Measurements from ENCODE around the gene RAPGEF5.

Gene RAPGEF5

GRCh38 chr7:22278660-22279059 is 78.3 kb downstream of the RAPGEF5 start:
- H3K4me3 ChIP-seq (ENCODE audit: low read depth, low read length) = no peak overlapping the region

DNA sequence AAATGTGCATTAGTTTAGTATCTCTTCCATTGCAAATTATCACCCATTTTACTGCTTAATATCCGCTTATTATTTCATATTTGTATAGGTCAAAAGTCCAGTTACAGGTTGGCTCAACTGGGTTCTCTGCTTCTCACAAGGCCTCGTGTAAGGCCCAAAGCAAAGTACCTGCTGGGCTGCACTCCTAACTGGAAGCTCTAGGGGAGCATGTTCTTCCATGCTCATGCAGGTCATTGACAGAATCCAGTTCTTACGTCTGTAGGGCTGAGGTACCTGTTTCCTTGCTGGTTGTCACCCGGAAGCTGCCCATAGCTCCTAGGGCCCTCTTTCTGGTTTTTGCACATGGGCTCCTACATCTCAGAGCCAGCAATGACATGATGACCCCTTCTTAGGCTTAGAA is 79.6 kb downstream of the RAPGEF5 start:
- no peak for DNase-seq (ENCODE audit: low read depth)
- H3K4me3 ChIP-seq (ENCODE audit: low read depth, low read length) = no peak overlapping the region

More at GRCh38 chr7:22278660-22279059, 78.3 kb downstream of the RAPGEF5 start:
- no peak for DNase-seq (ENCODE audit: low read depth)

DNA sequence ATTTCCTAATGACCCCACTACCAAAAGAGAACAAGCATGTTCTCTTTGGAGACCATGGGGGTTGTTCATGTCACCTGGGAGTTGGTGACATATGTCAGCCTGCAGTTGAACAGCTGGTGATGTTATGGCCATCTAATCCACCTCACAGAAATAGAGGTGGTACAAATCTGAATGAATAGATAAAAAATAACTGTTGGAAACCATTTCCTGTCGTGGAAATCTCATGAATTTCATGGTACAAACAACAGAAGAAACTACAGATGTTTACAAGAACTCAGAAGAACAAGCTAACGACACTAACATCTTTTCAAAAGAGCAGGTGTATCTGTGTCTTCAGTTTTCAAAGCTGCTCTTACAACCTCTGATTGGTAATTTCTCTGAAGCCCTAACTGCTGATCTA is 81.3 kb downstream of the RAPGEF5 start:
- no peak for DNase-seq (ENCODE audit: low read depth)
- H3K4me3 ChIP-seq (ENCODE audit: low read depth, low read length) = no peak overlapping the region

DNA sequence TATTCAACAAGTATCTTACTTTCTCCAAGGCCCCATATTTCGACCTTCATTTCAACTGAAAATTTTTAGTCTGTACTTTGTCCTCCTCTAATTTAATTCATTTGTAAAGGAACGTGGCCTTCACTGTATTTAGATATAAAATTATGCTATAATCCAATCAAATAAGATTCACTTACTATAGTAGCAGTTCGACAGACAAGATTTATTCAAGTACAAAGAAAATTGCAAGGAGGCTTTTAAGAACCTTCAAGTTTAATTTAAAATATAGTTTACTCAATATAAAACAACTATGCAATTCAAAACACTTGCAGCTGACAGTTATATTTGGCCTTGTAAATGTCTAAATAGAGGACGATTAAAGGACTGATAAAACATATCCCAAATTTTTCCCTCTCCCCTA is 85.6 kb downstream of the RAPGEF5 start:
- H3K4me3 ChIP-seq (ENCODE audit: low read depth, low read length) = no peak overlapping the region
- DNase-seq (ENCODE audit: low read depth) = no peak

DNA sequence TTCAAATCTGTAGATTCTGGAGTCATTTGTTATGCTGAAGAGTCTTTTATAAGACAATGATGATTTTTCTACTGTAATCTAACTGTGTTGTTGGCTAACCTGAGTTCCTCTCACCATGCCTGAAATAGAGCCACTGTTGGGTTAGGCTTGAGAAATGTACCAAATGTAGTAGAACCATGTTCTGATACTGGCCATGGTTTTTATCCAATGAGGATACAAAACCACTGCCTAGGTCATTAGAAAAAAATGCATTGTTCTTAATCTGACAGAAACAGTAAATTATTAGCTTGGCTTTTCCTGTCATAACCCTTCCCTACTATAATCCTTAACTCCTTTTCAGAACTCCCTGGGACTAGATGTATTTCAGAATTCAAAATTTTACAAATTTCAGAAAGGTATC is 86.6 kb downstream of the RAPGEF5 start:
- no peak overlapping the region for H3K4me3 ChIP-seq (ENCODE audit: low read depth, low read length)
- DNase-seq (ENCODE audit: low read depth) = no peak

DNA sequence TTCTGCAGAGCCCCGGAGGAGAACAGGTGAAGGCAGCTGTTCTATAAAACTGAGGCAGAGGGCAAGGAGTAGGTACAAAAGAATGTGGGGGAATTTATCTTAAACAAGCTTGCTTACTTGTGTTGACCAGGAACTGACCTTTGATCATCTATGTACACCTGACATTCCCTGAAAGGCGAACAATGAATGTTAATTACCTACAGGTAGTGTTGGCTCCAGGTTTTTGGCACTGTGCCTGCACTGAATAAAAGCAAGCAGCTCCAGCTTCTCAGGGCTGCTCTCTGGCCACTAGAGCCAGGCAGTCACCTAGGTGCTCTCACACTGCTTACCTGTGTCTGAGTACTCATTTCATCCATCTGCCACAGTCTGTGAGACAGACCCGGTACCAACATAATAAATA is 87.0 kb downstream of the RAPGEF5 start:
- DNase-seq (ENCODE audit: low read depth) = no peak
- H3K4me3 ChIP-seq (ENCODE audit: low read depth, low read length) = no peak overlapping the region

DNA sequence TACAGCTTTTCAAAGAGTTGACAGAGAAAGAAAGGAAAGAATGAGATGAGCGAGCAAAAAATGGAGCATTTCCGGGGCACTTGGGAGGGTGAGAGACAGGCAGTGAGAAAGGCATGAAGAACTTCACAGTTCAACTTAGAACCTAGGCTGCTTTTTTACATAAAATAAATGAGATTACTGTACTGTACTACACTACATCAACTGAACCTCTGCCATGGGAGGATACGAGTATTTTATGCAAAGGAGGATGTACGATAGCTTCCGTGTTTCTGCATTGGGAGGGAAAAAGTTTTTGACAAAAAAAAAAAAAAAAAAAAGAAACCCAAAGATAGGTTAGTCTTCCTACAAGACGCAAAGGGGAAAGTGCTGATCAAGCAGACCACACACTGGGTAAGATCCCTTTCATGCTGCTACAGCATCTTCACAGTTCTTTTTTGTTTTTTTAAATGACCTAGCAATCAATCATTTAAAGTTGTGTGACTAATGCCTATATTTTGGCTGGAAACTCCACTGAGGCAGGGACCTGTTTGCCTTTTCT is 88.0 kb downstream of the RAPGEF5 start:
- H3K4me3 ChIP-seq (ENCODE audit: low read depth, low read length) = no peak overlapping the region
- DNase-seq (ENCODE audit: low read depth) = no peak

GRCh38 chr7:22267930-22268615 is 88.9 kb downstream of the RAPGEF5 start:
- DNase-seq (ENCODE audit: low read depth) = no peak
- no peak overlapping the region for H3K4me3 ChIP-seq (ENCODE audit: low read depth, low read length)

DNA sequence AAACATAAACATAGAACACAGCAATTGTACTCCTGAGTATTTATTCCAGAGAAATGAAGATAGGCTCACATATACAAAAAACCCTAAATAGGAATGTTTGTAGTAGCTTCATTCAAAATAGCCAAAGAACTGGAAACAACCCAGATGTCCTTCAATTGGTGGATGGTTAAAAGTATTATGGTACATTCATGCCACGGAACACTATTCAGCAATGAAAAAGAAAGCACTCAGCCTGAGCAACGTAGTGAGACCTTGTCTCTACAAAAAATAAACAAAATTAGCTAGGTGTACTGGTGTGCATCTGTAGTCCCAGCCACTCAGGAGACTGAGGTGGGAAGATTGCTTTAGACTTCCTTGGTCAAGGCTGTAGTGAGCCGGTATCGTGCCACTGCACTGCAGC is 94.4 kb downstream of the RAPGEF5 start:
- no peak overlapping the region for H3K4me3 ChIP-seq (ENCODE audit: low read depth, low read length)
- no peak for DNase-seq (ENCODE audit: low read depth)

DNA sequence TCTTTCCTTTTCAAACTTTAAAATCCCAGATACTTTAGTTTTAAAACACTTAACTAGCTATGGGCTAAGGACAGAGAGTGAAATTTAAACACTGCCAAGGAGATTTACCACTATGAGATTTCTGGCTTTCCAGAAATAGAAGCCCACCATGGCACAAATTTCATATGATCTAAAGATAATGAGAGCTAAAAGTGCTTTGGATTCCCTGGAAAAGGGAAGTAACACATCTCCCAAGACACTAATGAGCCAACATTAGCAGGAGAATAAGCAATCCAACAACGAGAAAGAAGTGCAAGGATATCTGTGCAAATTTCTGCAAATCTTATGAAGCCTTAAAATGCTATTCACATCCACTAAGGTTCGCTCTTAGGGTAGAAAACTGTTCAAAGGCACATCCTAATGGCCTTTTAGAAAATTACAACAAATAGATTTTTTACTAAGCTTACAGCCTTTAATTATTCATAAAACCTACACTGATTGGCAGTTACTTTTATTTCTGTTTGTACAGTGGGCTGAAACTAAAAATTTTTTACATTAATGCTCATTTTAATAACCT is 100.3 kb downstream of the RAPGEF5 start:
- H3K4me3 ChIP-seq (ENCODE audit: low read depth, low read length) = no peak overlapping the region
- DNase-seq (ENCODE audit: low read depth) = no peak

- no peak overlapping the region for H3K4me3 ChIP-seq (ENCODE audit: low read depth, low read length)
- no peak for DNase-seq (ENCODE audit: low read depth)
These were observed 101.1 kb downstream of the RAPGEF5 start for GRCh38 chr7:22255834-22256233.

- H3K4me3 ChIP-seq (ENCODE audit: low read depth, low read length) = no peak overlapping the region
These were observed 101.6 kb downstream of the RAPGEF5 start for GRCh38 chr7:22255342-22255741.

GRCh38 chr7:22252936-22253536 is 103.9 kb downstream of the RAPGEF5 start:
- H3K4me3 ChIP-seq (ENCODE audit: low read depth, low read length) = no peak overlapping the region
- no peak for DNase-seq (ENCODE audit: low read depth)

More at GRCh38 chr7:22255342-22255741, 101.6 kb downstream of the RAPGEF5 start:
- no peak for DNase-seq (ENCODE audit: low read depth)

- no peak overlapping the region for H3K4me3 ChIP-seq (ENCODE audit: low read depth, low read length)
These were observed 104.9 kb downstream of the RAPGEF5 start for GRCh38 chr7:22252016-22252415.

GRCh38 chr7:22251281-22251680 is 105.7 kb downstream of the RAPGEF5 start:
- no peak for DNase-seq (ENCODE audit: low read depth)
- H3K4me3 ChIP-seq (ENCODE audit: low read depth, low read length) = no peak overlapping the region

More at GRCh38 chr7:22252016-22252415, 104.9 kb downstream of the RAPGEF5 start:
- DNase-seq (ENCODE audit: low read depth) = no peak

GRCh38 chr7:22250390-22250789 is 106.6 kb downstream of the RAPGEF5 start:
- DNase-seq (ENCODE audit: low read depth) = no peak
- H3K4me3 ChIP-seq (ENCODE audit: low read depth, low read length) = no peak overlapping the region

GRCh38 chr7:22248111-22248809 is 108.7 kb downstream of the RAPGEF5 start:
- no peak overlapping the region for H3K4me3 ChIP-seq (ENCODE audit: low read depth, low read length)
- no peak for DNase-seq (ENCODE audit: low read depth)

DNA sequence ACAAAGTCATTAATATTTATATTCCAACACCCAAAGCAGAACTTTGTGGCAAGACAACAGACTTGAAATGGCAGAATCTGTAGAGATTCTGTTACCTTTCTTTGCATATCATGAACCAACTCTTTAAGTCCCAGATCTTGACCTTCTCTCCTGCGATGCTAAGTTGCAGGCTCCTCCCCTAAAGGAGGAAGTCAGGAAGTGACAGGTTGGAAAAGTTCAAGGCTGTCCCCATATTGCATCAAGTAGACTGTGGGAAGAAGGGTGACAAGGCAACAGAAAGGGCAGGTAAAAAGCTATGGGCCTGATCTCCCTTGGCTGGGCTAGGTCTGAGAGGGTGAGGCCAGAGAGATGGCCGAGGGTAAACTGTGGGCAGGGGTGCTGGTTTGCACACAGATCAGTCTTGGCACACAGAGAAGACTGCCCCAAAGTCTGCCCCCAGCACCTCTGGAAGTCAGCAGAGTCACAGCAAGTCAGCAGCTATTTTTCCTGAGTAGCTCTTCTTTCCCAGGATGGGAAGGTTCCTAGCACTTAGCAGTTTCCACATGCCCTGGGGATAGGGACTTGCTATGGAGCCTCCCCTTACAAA is 115.1 kb downstream of the RAPGEF5 start:
- DNase-seq (ENCODE audit: low read depth) = no peak
- H3K4me3 ChIP-seq (ENCODE audit: low read depth, low read length) = no peak overlapping the region

- no peak overlapping the region for H3K4me3 ChIP-seq (ENCODE audit: low read depth, low read length)
- no peak for DNase-seq (ENCODE audit: low read depth)
These were observed 115.9 kb downstream of the RAPGEF5 start for GRCh38 chr7:22240904-22241571.

All from skeletal muscle cell (primary cell).